Nephron (organoid): Measurements from ENCODE around the gene AFF2.

Source experiments
- H3K27ac Mint-ChIP-seq, 3 experiments: 2 replicates each; pipeline ENCODE4 v1.8.0; 2020; ENCODE audit warnings: mixed read lengths in 3 of 3, mild to moderate bottlenecking in 2 of 3, moderate library complexity in 1 of 3
- H3K27me3 Mint-ChIP-seq: 2 replicates; pipeline ENCODE4 v1.8.0; 2021; ENCODE audit warnings: low read depth, mild to moderate bottlenecking, moderate library complexity, mixed read lengths
- H3K36me3 Mint-ChIP-seq: 2 replicates; pipeline ENCODE4 v1.8.0; 2020; ENCODE audit warnings: low read depth, mixed read lengths
- H3K4me1 Mint-ChIP-seq: 2 replicates; pipeline ENCODE4 v1.8.0; 2020; ENCODE audit warnings: mixed read lengths
- H3K4me3 Mint-ChIP-seq, 3 experiments: 2 replicates each; pipeline ENCODE4 v1.8.0; 2020; ENCODE audit warnings: mild to moderate bottlenecking in 3 of 3, mixed read lengths in 3 of 3, moderate library complexity in 2 of 3
- H3K9me3 Mint-ChIP-seq: 2 replicates; pipeline ENCODE4 v1.8.0; 2020; ENCODE audit warnings: mixed read lengths
- CTCF ChIP-seq, 3 experiments: fragments of 200-600 bp; sonication (generic); IDR thresholded peaks; one replicate each; pipeline ENCODE4 v1.5.0; 2021; ENCODE audit warnings: antibody characterized with exemption in 3 of 3; ENCODE audit not compliant: unreplicated experiment in 3 of 3

The AFF2 gene

GRCh38 chrX:148556498-148556897 lies 56.1 kb downstream of the AFF2 start:
- no peak overlapping the region for H3K27ac Mint-ChIP-seq

GRCh38 chrX:148562846-148563245 lies 62.4 kb downstream of the AFF2 start:
- peaks cover 7% of the 10 kb centered on the region for H3K9me3 Mint-ChIP-seq
- H3K4me1 Mint-ChIP-seq, result peaks cover 4% of the 10 kb centered on the region
- no peak for TF ChIP-seq CTCF (IDR thresholded peaks at IDR 0.05; ENCODE audit: unreplicated experiment in 3 of 3)
- no peak overlapping the region for H3K27ac Mint-ChIP-seq
- no peak overlapping the region for H3K4me3 Mint-ChIP-seq
- peaks cover 4% of the 10 kb centered on the region for H3K36me3 Mint-ChIP-seq
- no peaks in the 10 kb centered on the region for H3K27me3 Mint-ChIP-seq

More at GRCh38 chrX:148556498-148556897, 56.1 kb downstream of the AFF2 start:
- no peaks in the 10 kb centered on the region for H3K4me1 Mint-ChIP-seq
- H3K36me3 Mint-ChIP-seq, result peaks cover 4% of the 10 kb centered on the region
- peaks cover 7% of the 10 kb centered on the region for H3K9me3 Mint-ChIP-seq
- H3K4me3 Mint-ChIP-seq, result no peak overlapping the region
- no peak for TF ChIP-seq CTCF (IDR thresholded peaks at IDR 0.05; ENCODE audit: unreplicated experiment in 3 of 3)
- H3K27me3 Mint-ChIP-seq, result no peaks in the 10 kb centered on the region

- no peak overlapping the region for H3K27ac Mint-ChIP-seq
- H3K27me3 Mint-ChIP-seq, result no peaks in the 10 kb centered on the region
- H3K4me3 Mint-ChIP-seq, result no peak overlapping the region
- no peak for TF ChIP-seq CTCF (IDR thresholded peaks at IDR 0.05; ENCODE audit: unreplicated experiment in 3 of 3)
- H3K9me3 Mint-ChIP-seq, result peaks cover 2% of the 10 kb centered on the region
- H3K36me3 Mint-ChIP-seq, result no peaks in the 10 kb centered on the region
- H3K4me1 Mint-ChIP-seq, result peaks cover 6% of the 10 kb centered on the region
Observed at GRCh38 chrX:148567229-148567628, 66.8 kb downstream of the AFF2 start.

- Mint-ChIP-seq H3K4me3 (no peak overlapping the region), H3K9me3 (peaks cover 2% of the 10 kb centered on the region), H3K27me3 (no peaks in the 10 kb centered on the region), H3K36me3 (no peaks in the 10 kb centered on the region), H3K27ac (no peak overlapping the region), H3K4me1 (peaks cover 6% of the 10 kb centered on the region)
- no peak for TF ChIP-seq CTCF (IDR thresholded peaks at IDR 0.05; ENCODE audit: unreplicated experiment in 3 of 3)
Observed at GRCh38 chrX:148567779-148568178, 67.4 kb downstream of the AFF2 start.

GRCh38 chrX:148568763-148569162 lies 68.3 kb downstream of the AFF2 start:
- Mint-ChIP-seq H3K27me3 (no peaks in the 10 kb centered on the region), H3K4me3 (no peak overlapping the region), H3K9me3 (peaks cover 2% of the 10 kb centered on the region), H3K36me3 (no peaks in the 10 kb centered on the region), H3K4me1 (peaks cover 6% of the 10 kb centered on the region), H3K27ac (no peak overlapping the region)
- no peak for TF ChIP-seq CTCF (IDR thresholded peaks at IDR 0.05; ENCODE audit: unreplicated experiment in 3 of 3)

- no peak for TF ChIP-seq CTCF (IDR thresholded peaks at IDR 0.05; ENCODE audit: unreplicated experiment in 3 of 3)
- Mint-ChIP-seq H3K9me3 (peaks cover 2% of the 10 kb centered on the region), H3K36me3 (no peaks in the 10 kb centered on the region), H3K4me1 (peaks cover 6% of the 10 kb centered on the region), H3K27ac (no peak overlapping the region), H3K27me3 (no peaks in the 10 kb centered on the region), H3K4me3 (no peak overlapping the region)
Observed at GRCh38 chrX:148572337-148572736, 71.9 kb downstream of the AFF2 start.
